Measurements from ENCODE around the gene ASPHD2.

ASPHD2 gene

GRCh38 chr22:26464312-26464711 lies 35.3 kb downstream of the ASPHD2 start:
- H3K79me1 ChIP-seq (ENCODE audit: low read length): peaks cover 5% of the 10 kb centered on the region
- H3K27ac ChIP-seq (ENCODE audit: low read depth, low read length): no peak overlapping the region
- no peak overlapping the region for H3K23ac ChIP-seq (ENCODE audit: low read length)
- H2AK5ac ChIP-seq (ENCODE audit: low read length): no peak overlapping the region
- H4K8ac ChIP-seq (ENCODE audit: low read depth, low read length): no peak overlapping the region
- no peak overlapping the region for H3K4me3 ChIP-seq (ENCODE audit: low read length)
- peaks cover 2% of the 10 kb centered on the region for H3K79me2 ChIP-seq (ENCODE audit: control insufficient read depth, insufficient read depth, low read length)
- no peak overlapping the region for H2BK120ac ChIP-seq (ENCODE audit: low read depth, low read length)
- no peak overlapping the region for H3K4me2 ChIP-seq (ENCODE audit: low read length)
- no peak overlapping the region for H3K56ac ChIP-seq (ENCODE audit: low read length)
- H3K4ac ChIP-seq (ENCODE audit: low read depth, low read length): no peak overlapping the region
- peak; percentile 57 for DNase-seq
- H3K27me3 ChIP-seq (ENCODE audit: insufficient read depth, low read length, poor library complexity): no peaks in the 10 kb centered on the region
- no CpG with 5 or more reads among the region's 7 CpGs for WGBS (ENCODE audit: extremely low coverage, insufficient coverage, low lambda C conversion rate)
- peaks cover 9% of the 10 kb centered on the region for H3K36me3 ChIP-seq (ENCODE audit: control insufficient read depth, insufficient read depth, low read length)
- no peak overlapping the region for H2BK5ac ChIP-seq (ENCODE audit: low read length)
- H3K18ac ChIP-seq (ENCODE audit: low read length): no peak overlapping the region
- no peak overlapping the region for H2BK15ac ChIP-seq (replicated peaks; ENCODE audit: low read depth)
- no peaks in the 10 kb centered on the region for H3K4me1 ChIP-seq (ENCODE audit: control insufficient read depth, low read depth, low read length)
- H4K5ac ChIP-seq (ENCODE audit: low read length): no peak overlapping the region
- H3K9ac ChIP-seq (ENCODE audit: low read length): no peak overlapping the region

DNA sequence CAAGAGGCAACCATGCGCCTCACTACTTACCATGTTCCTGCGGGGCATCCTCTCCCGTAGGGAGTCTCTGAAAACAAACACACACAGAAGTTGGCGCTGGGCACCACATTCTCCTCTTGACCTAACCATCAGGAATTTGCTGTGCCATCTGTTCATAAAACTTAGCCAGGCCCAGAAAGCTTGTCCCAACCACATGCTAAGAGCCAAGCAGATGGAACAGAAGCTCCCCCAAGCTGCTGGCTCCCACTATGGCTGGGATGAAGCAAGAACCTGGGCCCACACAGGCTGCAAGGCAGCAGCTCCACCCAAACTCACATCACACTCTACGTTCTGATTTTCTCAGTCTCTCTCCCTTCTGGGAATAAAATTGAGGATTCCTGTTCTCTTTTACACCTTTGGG lies 37.1 kb downstream of the ASPHD2 start:
- no CpG with 5 or more reads among the region's 5 CpGs for WGBS (ENCODE audit: extremely low coverage, insufficient coverage, low lambda C conversion rate)
- Histone ChIP-seq H2AK5ac (ENCODE audit: low read length) (no peak overlapping the region), H3K23ac (ENCODE audit: low read length) (no peak overlapping the region), H3K18ac (ENCODE audit: low read length) (no peak overlapping the region), H2BK15ac (replicated peaks; ENCODE audit: low read depth) (no peak overlapping the region), H4K8ac (ENCODE audit: low read depth, low read length) (no peak overlapping the region), H3K36me3 (ENCODE audit: control insufficient read depth, insufficient read depth, low read length) (peaks cover 9% of the 10 kb centered on the region), H3K9ac (ENCODE audit: low read length) (no peak overlapping the region), H2BK120ac (ENCODE audit: low read depth, low read length) (no peak overlapping the region), H3K4me1 (ENCODE audit: control insufficient read depth, low read depth, low read length) (no peaks in the 10 kb centered on the region), H3K79me2 (ENCODE audit: control insufficient read depth, insufficient read depth, low read length) (no peaks in the 10 kb centered on the region), H4K5ac (ENCODE audit: low read length) (no peak overlapping the region), H3K79me1 (ENCODE audit: low read length) (no peaks in the 10 kb centered on the region), H3K4me3 (ENCODE audit: low read length) (no peak overlapping the region), H3K56ac (ENCODE audit: low read length) (no peak overlapping the region), H3K27me3 (ENCODE audit: insufficient read depth, low read length, poor library complexity) (no peaks in the 10 kb centered on the region), H3K27ac (ENCODE audit: low read depth, low read length) (no peak overlapping the region), H2BK5ac (ENCODE audit: low read length) (no peak overlapping the region), H3K4me2 (ENCODE audit: low read length) (no peak overlapping the region), H3K4ac (ENCODE audit: low read depth, low read length) (no peak overlapping the region)
- no peak for DNase-seq

- no peak overlapping the region for H2BK15ac ChIP-seq (replicated peaks; ENCODE audit: low read depth)
- H3K36me3 ChIP-seq (ENCODE audit: control insufficient read depth, insufficient read depth, low read length): peaks cover 9% of the 10 kb centered on the region
- H2BK5ac ChIP-seq (ENCODE audit: low read length): no peak overlapping the region
- no peaks in the 10 kb centered on the region for H3K4me1 ChIP-seq (ENCODE audit: control insufficient read depth, low read depth, low read length)
- no peaks in the 10 kb centered on the region for H3K79me1 ChIP-seq (ENCODE audit: low read length)
- DNase-seq: no peak
- H4K5ac ChIP-seq (ENCODE audit: low read length): no peak overlapping the region
- H3K18ac ChIP-seq (ENCODE audit: low read length): no peak overlapping the region
- no peak overlapping the region for H3K23ac ChIP-seq (ENCODE audit: low read length)
- no peak overlapping the region for H3K4me3 ChIP-seq (ENCODE audit: low read length)
- H3K79me2 ChIP-seq (ENCODE audit: control insufficient read depth, insufficient read depth, low read length): no peaks in the 10 kb centered on the region
- peak overlapping the region; percentile 36 for H3K27ac ChIP-seq (ENCODE audit: low read depth, low read length)
- H3K27me3 ChIP-seq (ENCODE audit: insufficient read depth, low read length, poor library complexity): no peaks in the 10 kb centered on the region
- H3K4ac ChIP-seq (ENCODE audit: low read depth, low read length): no peak overlapping the region
- no peak overlapping the region for H3K56ac ChIP-seq (ENCODE audit: low read length)
- no peak overlapping the region for H4K8ac ChIP-seq (ENCODE audit: low read depth, low read length)
- H3K4me2 ChIP-seq (ENCODE audit: low read length): no peak overlapping the region
- H2AK5ac ChIP-seq (ENCODE audit: low read length): no peak overlapping the region
- no CpG with 5 or more reads among the region's 2 CpGs for WGBS (ENCODE audit: extremely low coverage, insufficient coverage, low lambda C conversion rate)
- H3K9ac ChIP-seq (ENCODE audit: low read length): no peak overlapping the region
- H2BK120ac ChIP-seq (ENCODE audit: low read depth, low read length): no peak overlapping the region
These were observed 41.7 kb downstream of the ASPHD2 start for GRCh38 chr22:26470807-26471206.

GRCh38 chr22:26471522-26471921 lies 42.5 kb downstream of the ASPHD2 start:
- no peak overlapping the region for H3K4me3 ChIP-seq (ENCODE audit: low read length)
- H3K4ac ChIP-seq (ENCODE audit: low read depth, low read length): no peak overlapping the region
- no peak overlapping the region for H4K8ac ChIP-seq (ENCODE audit: low read depth, low read length)
- peak overlapping the region; percentile 29 for H3K27ac ChIP-seq (ENCODE audit: low read depth, low read length)
- no peak overlapping the region for H3K4me2 ChIP-seq (ENCODE audit: low read length)
- H3K27me3 ChIP-seq (ENCODE audit: insufficient read depth, low read length, poor library complexity): no peaks in the 10 kb centered on the region
- H3K79me2 ChIP-seq (ENCODE audit: control insufficient read depth, insufficient read depth, low read length): no peaks in the 10 kb centered on the region
- no peak overlapping the region for H3K9ac ChIP-seq (ENCODE audit: low read length)
- no peaks in the 10 kb centered on the region for H3K79me1 ChIP-seq (ENCODE audit: low read length)
- H2BK15ac ChIP-seq (replicated peaks; ENCODE audit: low read depth): no peak overlapping the region
- H2BK120ac ChIP-seq (ENCODE audit: low read depth, low read length): no peak overlapping the region
- no CpG with 5 or more reads among the region's 5 CpGs for WGBS (ENCODE audit: extremely low coverage, insufficient coverage, low lambda C conversion rate)
- H3K4me1 ChIP-seq (ENCODE audit: control insufficient read depth, low read depth, low read length): no peaks in the 10 kb centered on the region
- no peak overlapping the region for H2BK5ac ChIP-seq (ENCODE audit: low read length)
- no peak overlapping the region for H3K23ac ChIP-seq (ENCODE audit: low read length)
- no peak overlapping the region for H2AK5ac ChIP-seq (ENCODE audit: low read length)
- no peak overlapping the region for H3K18ac ChIP-seq (ENCODE audit: low read length)
- H3K56ac ChIP-seq (ENCODE audit: low read length): peak overlapping the region; percentile 15
- no peak overlapping the region for H4K5ac ChIP-seq (ENCODE audit: low read length)
- H3K36me3 ChIP-seq (ENCODE audit: control insufficient read depth, insufficient read depth, low read length): peaks cover 9% of the 10 kb centered on the region
- peak; percentile 88 for DNase-seq

DNA sequence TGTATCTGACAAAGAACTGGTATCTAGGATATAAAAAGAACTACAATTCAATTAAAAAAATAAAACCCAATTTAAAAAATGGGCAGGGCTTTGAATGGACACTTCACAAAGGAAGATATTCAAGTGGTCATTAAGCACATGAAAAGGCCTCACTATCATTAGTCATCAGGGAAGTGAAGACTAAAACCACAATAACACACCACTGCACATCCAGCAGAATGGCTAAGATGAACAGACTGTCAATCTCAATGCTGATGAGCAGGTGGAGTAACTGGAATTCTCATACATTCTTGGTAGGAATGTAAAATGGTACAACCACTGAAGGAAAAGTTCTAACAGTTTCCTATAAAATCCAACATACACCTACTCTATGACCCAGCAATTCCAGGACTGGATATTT lies 45.6 kb downstream of the ASPHD2 start:
- H3K4me3 ChIP-seq (ENCODE audit: low read length): no peak overlapping the region
- no peak overlapping the region for H2BK120ac ChIP-seq (ENCODE audit: low read depth, low read length)
- H3K27ac ChIP-seq (ENCODE audit: low read depth, low read length): no peak overlapping the region
- H3K56ac ChIP-seq (ENCODE audit: low read length): no peak overlapping the region
- H3K79me1 ChIP-seq (ENCODE audit: low read length): no peaks in the 10 kb centered on the region
- H3K23ac ChIP-seq (ENCODE audit: low read length): no peak overlapping the region
- H3K27me3 ChIP-seq (ENCODE audit: insufficient read depth, low read length, poor library complexity): no peaks in the 10 kb centered on the region
- H3K9ac ChIP-seq (ENCODE audit: low read length): no peak overlapping the region
- peaks cover 7% of the 10 kb centered on the region for H3K36me3 ChIP-seq (ENCODE audit: control insufficient read depth, insufficient read depth, low read length)
- H3K79me2 ChIP-seq (ENCODE audit: control insufficient read depth, insufficient read depth, low read length): no peaks in the 10 kb centered on the region
- H2AK5ac ChIP-seq (ENCODE audit: low read length): no peak overlapping the region
- H3K4me2 ChIP-seq (ENCODE audit: low read length): no peak overlapping the region
- no peak overlapping the region for H4K5ac ChIP-seq (ENCODE audit: low read length)
- no peak overlapping the region for H2BK15ac ChIP-seq (replicated peaks; ENCODE audit: low read depth)
- DNase-seq: no peak
- no peaks in the 10 kb centered on the region for H3K4me1 ChIP-seq (ENCODE audit: control insufficient read depth, low read depth, low read length)
- no peak overlapping the region for H3K4ac ChIP-seq (ENCODE audit: low read depth, low read length)
- no peak overlapping the region for H3K18ac ChIP-seq (ENCODE audit: low read length)
- no peak overlapping the region for H2BK5ac ChIP-seq (ENCODE audit: low read length)
- no peak overlapping the region for H4K8ac ChIP-seq (ENCODE audit: low read depth, low read length)

GRCh38 chr22:26476705-26477340 lies 47.8 kb downstream of the ASPHD2 start:
- no peak overlapping the region for H2BK15ac ChIP-seq (replicated peaks; ENCODE audit: low read depth)
- no peak overlapping the region for H2BK120ac ChIP-seq (ENCODE audit: low read depth, low read length)
- no peak overlapping the region for H2AK5ac ChIP-seq (ENCODE audit: low read length)
- no CpG with 5 or more reads among the region's 4 CpGs for WGBS (ENCODE audit: extremely low coverage, insufficient coverage, low lambda C conversion rate)
- no peak overlapping the region for H3K4me2 ChIP-seq (ENCODE audit: low read length)
- peak; percentile 63 for DNase-seq
- no peak overlapping the region for H4K8ac ChIP-seq (ENCODE audit: low read depth, low read length)
- H4K5ac ChIP-seq (ENCODE audit: low read length): no peak overlapping the region
- H3K79me2 ChIP-seq (ENCODE audit: control insufficient read depth, insufficient read depth, low read length): no peaks in the 10 kb centered on the region
- H3K23ac ChIP-seq (ENCODE audit: low read length): no peak overlapping the region
- H3K18ac ChIP-seq (ENCODE audit: low read length): no peak overlapping the region
- H3K36me3 ChIP-seq (ENCODE audit: control insufficient read depth, insufficient read depth, low read length): no peaks in the 10 kb centered on the region
- no peak overlapping the region for H3K4me3 ChIP-seq (ENCODE audit: low read length)
- no peaks in the 10 kb centered on the region for H3K27me3 ChIP-seq (ENCODE audit: insufficient read depth, low read length, poor library complexity)
- H3K79me1 ChIP-seq (ENCODE audit: low read length): peaks cover 9% of the 10 kb centered on the region
- H2BK5ac ChIP-seq (ENCODE audit: low read length): no peak overlapping the region
- no peak overlapping the region for H3K4ac ChIP-seq (ENCODE audit: low read depth, low read length)
- H3K27ac ChIP-seq (ENCODE audit: low read depth, low read length): no peak overlapping the region
- no peak overlapping the region for H3K56ac ChIP-seq (ENCODE audit: low read length)
- no peaks in the 10 kb centered on the region for H3K4me1 ChIP-seq (ENCODE audit: control insufficient read depth, low read depth, low read length)
- H3K9ac ChIP-seq (ENCODE audit: low read length): no peak overlapping the region
